A673 (cell line): ENCODE results near the gene EPHB3.

Experiments used
- EZH2 ChIP-seq: fragments of 200-600 bp; sonication (generic); IDR thresholded peaks from 2 replicates; pipeline ENCODE4 v1.6.1; 2017; ENCODE audit warnings: borderline replicate concordance, low read depth, mild to moderate bottlenecking, mixed read lengths, antibody characterized with exemption, low read length; ENCODE audit not compliant: poor library complexity, severe bottlenecking
- TF ChIP-seq, protein P1 (sequence below): fragments of 300-800, 200-600 bp; sonication (generic); conservative IDR thresholded peaks from 2 replicates; pipeline ENCODE4 v1.5.1; 2017; ENCODE audit warnings: low read depth, mild to moderate bottlenecking, antibody characterized with exemption, low read length, moderate library complexity, mixed read lengths

DNA sequence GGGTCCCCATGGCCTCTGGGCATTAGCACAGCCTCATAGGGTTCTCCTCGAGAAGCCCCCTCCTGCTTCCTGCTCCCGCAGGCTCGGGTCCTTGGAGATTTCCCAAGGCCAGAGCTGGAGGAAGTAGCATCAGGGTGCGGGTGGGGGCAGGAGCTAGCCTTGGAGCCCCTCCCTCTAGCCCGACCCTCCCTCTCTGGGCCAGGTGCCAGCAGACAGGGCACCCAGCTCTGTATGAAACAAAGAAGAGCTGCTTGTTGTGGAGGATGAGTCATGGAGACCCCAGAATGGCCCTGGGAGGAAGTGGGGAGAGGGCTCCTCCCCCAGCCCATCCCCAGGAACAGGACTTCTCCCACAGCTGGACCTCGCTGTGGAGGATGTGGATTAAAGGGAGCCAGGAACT, 29.2 kb downstream of the EPHB3 start:
- TF ChIP-seq, protein P1, sequence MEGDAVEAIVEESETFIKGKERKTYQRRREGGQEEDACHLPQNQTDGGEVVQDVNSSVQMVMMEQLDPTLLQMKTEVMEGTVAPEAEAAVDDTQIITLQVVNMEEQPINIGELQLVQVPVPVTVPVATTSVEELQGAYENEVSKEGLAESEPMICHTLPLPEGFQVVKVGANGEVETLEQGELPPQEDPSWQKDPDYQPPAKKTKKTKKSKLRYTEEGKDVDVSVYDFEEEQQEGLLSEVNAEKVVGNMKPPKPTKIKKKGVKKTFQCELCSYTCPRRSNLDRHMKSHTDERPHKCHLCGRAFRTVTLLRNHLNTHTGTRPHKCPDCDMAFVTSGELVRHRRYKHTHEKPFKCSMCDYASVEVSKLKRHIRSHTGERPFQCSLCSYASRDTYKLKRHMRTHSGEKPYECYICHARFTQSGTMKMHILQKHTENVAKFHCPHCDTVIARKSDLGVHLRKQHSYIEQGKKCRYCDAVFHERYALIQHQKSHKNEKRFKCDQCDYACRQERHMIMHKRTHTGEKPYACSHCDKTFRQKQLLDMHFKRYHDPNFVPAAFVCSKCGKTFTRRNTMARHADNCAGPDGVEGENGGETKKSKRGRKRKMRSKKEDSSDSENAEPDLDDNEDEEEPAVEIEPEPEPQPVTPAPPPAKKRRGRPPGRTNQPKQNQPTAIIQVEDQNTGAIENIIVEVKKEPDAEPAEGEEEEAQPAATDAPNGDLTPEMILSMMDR, result no peak
- no peak for TF ChIP-seq EZH2
